WTC11 (cell line): ENCODE measurements around the gene RASAL3. TPM values are rescaled to one million over a fixed set of nuclear protein-coding genes. Genes with fewer than 3 reads are reported as not detected.

Experiments used
- ATAC-seq: fragments of 200-7000 bp; cut with Tn5 transposase; 2 replicates; pipeline ENCODE4 v1.10.0; 2021; ENCODE audit warnings: mild to moderate bottlenecking, moderate library complexity
- CTCF ChIA-PET: fragments of 300-600 bp; sonication (Branson Sonifier 250); formaldehyde crosslinking; loops from one replicate; lab custom pipeline; 2021; ENCODE audit warnings: antibody characterized with exemption; lab: Charles Lee
- POLR2A ChIA-PET: fragments of 350-600 bp; sonication (Branson Sonifier 250); formaldehyde crosslinking; loops from one replicate; lab custom pipeline; 2021; ENCODE audit warnings: antibody characterized with exemption; lab: Charles Lee
- DNase-seq: peaks from one replicate; pipeline ENCODE4 v3.0.0; 2021; ENCODE audit warnings: low spot score
- H3K27ac Mint-ChIP-seq: 2 replicates; pipeline ENCODE4 v1.8.0; 2021; ENCODE audit warnings: mixed read lengths
- H3K27me3 Mint-ChIP-seq: 2 replicates; pipeline ENCODE4 v1.8.0; 2021; ENCODE audit warnings: low read depth, mild to moderate bottlenecking, moderate library complexity, mixed read lengths
- H3K36me3 Mint-ChIP-seq: 2 replicates; pipeline ENCODE4 v1.8.0; 2021; ENCODE audit warnings: mixed read lengths
- H3K4me1 Mint-ChIP-seq: 2 replicates; pipeline ENCODE4 v1.8.0; 2022; ENCODE audit warnings: mixed read lengths
- H3K4me3 Mint-ChIP-seq: 2 replicates; pipeline ENCODE4 v1.8.0; 2021; ENCODE audit warnings: mild to moderate bottlenecking, moderate library complexity, mixed read lengths
- H3K9me3 Mint-ChIP-seq: 2 replicates; pipeline ENCODE4 v1.8.0; 2021; ENCODE audit warnings: mixed read lengths
- AR ChIP-seq: fragments of 250-450 bp; sonication (Bioruptor Pico); IDR thresholded peaks from 2 replicates; pipeline ENCODE4 v1.9.0; 2021; ENCODE audit warnings: mild to moderate bottlenecking
- CREM ChIP-seq: sonication (generic); formaldehyde crosslinking; IDR thresholded peaks from 2 replicates; pipeline ENCODE4 v1.8.1; 2022; ENCODE audit warnings: mild to moderate bottlenecking, missing genetic modification reagents, moderate library complexity
- ESRRA ChIP-seq: sonication (generic); formaldehyde crosslinking; IDR thresholded peaks from 2 replicates; pipeline ENCODE4 v1.8.1; 2022; ENCODE audit warnings: mild to moderate bottlenecking, missing genetic modification reagents, borderline replicate concordance
- ETV6 ChIP-seq: sonication (generic); formaldehyde crosslinking; IDR thresholded peaks from 2 replicates; pipeline ENCODE4 v1.8.1; 2022; ENCODE audit warnings: mild to moderate bottlenecking, missing genetic modification reagents
- GTF2I ChIP-seq: fragments of 250-450 bp; sonication (Bioruptor Pico); conservative IDR thresholded peaks from 2 replicates; pipeline ENCODE4 v1.4.0; 2021; ENCODE audit warnings: mild to moderate bottlenecking
- JAZF1 ChIP-seq: fragments of 250-450 bp; sonication (Bioruptor Pico); IDR thresholded peaks from 2 replicates; pipeline ENCODE4 v1.9.0; 2021; ENCODE audit warnings: moderate library complexity, mild to moderate bottlenecking, inconsistent platforms
- KAT7 ChIP-seq: sonication (generic); formaldehyde crosslinking; IDR thresholded peaks from 2 replicates; pipeline ENCODE4 v1.8.1; 2023; ENCODE audit warnings: missing genetic modification reagents, mild to moderate bottlenecking, borderline replicate concordance
- SMAD3 ChIP-seq: sonication (generic); formaldehyde crosslinking; IDR thresholded peaks from 2 replicates; pipeline ENCODE4 v1.8.0; 2022; ENCODE audit warnings: missing genetic modification reagents, mild to moderate bottlenecking, borderline replicate concordance
- SOX15 ChIP-seq: fragments of 250-450 bp; sonication (Bioruptor Pico); IDR thresholded peaks from 2 replicates; pipeline ENCODE4 v1.9.0; 2021; ENCODE audit warnings: mild to moderate bottlenecking
- TCF7 ChIP-seq: sonication (generic); formaldehyde crosslinking; IDR thresholded peaks from 2 replicates; pipeline ENCODE4 v1.8.0; 2022; ENCODE audit warnings: mild to moderate bottlenecking, low read depth, missing genetic modification reagents, moderate library complexity
- TP53 ChIP-seq: sonication (generic); formaldehyde crosslinking; IDR thresholded peaks from 2 replicates; pipeline ENCODE4 v1.8.1; 2023; ENCODE audit warnings: mild to moderate bottlenecking, missing genetic modification reagents
- USF1 ChIP-seq: sonication (generic); formaldehyde crosslinking; IDR thresholded peaks from 2 replicates; pipeline ENCODE4 v1.8.0; 2022; ENCODE audit warnings: mild to moderate bottlenecking, missing genetic modification reagents
- ZBTB21 ChIP-seq: sonication (generic); formaldehyde crosslinking; IDR thresholded peaks from 2 replicates; pipeline ENCODE4 v1.8.1; 2023; ENCODE audit warnings: mild to moderate bottlenecking, missing genetic modification reagents, borderline replicate concordance
- ZNF121 ChIP-seq: sonication (generic); formaldehyde crosslinking; IDR thresholded peaks from 2 replicates; pipeline ENCODE4 v1.8.0; 2023; ENCODE audit warnings: missing genetic modification reagents
- ZNF317 ChIP-seq: sonication (generic); formaldehyde crosslinking; IDR thresholded peaks from 2 replicates; pipeline ENCODE4 v1.8.1; 2023; ENCODE audit warnings: low read depth, mild to moderate bottlenecking, moderate library complexity, missing genetic modification reagents, borderline replicate concordance
- ZNF423 ChIP-seq: fragments of 250-450 bp; sonication (Bioruptor Pico); IDR thresholded peaks from 2 replicates; pipeline ENCODE4 v2.1.2; 2022; ENCODE audit warnings: mild to moderate bottlenecking, moderate library complexity
- ZNF671 ChIP-seq: fragments of 250-450 bp; sonication (Bioruptor Pico); IDR thresholded peaks from 2 replicates; pipeline ENCODE4 v1.8.0; 2021; ENCODE audit warnings: mild to moderate bottlenecking
- total RNA-seq: library from RNA; stranded (reverse); gene quantifications from 3 replicates; pipeline ENCODE4 v1.2.3, GENCODE V29; 2021
- TF ChIP-seq, protein P1 (sequence below): sonication (generic); formaldehyde crosslinking; IDR thresholded peaks from 2 replicates; pipeline ENCODE4 v1.8.0; 2023; ENCODE audit warnings: mild to moderate bottlenecking, missing genetic modification reagents
- TF ChIP-seq, protein P2 (sequence below): sonication (generic); formaldehyde crosslinking; IDR thresholded peaks from 2 replicates; pipeline ENCODE4 v1.8.1; 2022; ENCODE audit warnings: missing genetic modification reagents, borderline replicate concordance
- TF ChIP-seq, protein P3 (sequence below): sonication (generic); formaldehyde crosslinking; conservative IDR thresholded peaks from 2 replicates; pipeline ENCODE4 v1.8.1; 2022; ENCODE audit warnings: mild to moderate bottlenecking, missing genetic modification reagents
- TF ChIP-seq, protein P4 (sequence below): sonication (generic); formaldehyde crosslinking; IDR thresholded peaks from 2 replicates; pipeline ENCODE4 v1.8.1; 2023; ENCODE audit warnings: mild to moderate bottlenecking, missing genetic modification reagents, moderate library complexity

The RASAL3 gene
- total RNA-seq, 1 experiment from 2014 or later = 1.6 TPM

- DNase-seq (no peak), ATAC-seq (no peak)
- Mint-ChIP-seq H3K27ac (no peak overlapping the region), H3K27me3 (no peaks in the 10 kb centered on the region), H3K4me1 (peaks cover 2% of the 10 kb centered on the region), H3K36me3 (peaks cover 35% of the 10 kb centered on the region), H3K4me3 (no peak overlapping the region), H3K9me3 (no peaks in the 10 kb centered on the region)
- POLR2A ChIA-PET = no interaction called here
- no peak for TF ChIP-seq ZNF317 (CRISPR knock-in tag)
- TF ChIP-seq ZBTB21 (CRISPR knock-in tag) = no peak
- no peak for TF ChIP-seq ZNF423 (CRISPR knock-in tag)
- TF ChIP-seq ESRRA (CRISPR knock-in tag) = no peak
- no peak for TF ChIP-seq TCF7 (CRISPR knock-in tag)
- no peak for TF ChIP-seq SMAD3 (CRISPR knock-in tag)
- no peak for TF ChIP-seq GTF2I
- CTCF ChIA-PET = no interaction called here
Observed at GRCh38 chr19:15425321-15425950, 38.9 kb downstream of the RASAL3 start.

DNA sequence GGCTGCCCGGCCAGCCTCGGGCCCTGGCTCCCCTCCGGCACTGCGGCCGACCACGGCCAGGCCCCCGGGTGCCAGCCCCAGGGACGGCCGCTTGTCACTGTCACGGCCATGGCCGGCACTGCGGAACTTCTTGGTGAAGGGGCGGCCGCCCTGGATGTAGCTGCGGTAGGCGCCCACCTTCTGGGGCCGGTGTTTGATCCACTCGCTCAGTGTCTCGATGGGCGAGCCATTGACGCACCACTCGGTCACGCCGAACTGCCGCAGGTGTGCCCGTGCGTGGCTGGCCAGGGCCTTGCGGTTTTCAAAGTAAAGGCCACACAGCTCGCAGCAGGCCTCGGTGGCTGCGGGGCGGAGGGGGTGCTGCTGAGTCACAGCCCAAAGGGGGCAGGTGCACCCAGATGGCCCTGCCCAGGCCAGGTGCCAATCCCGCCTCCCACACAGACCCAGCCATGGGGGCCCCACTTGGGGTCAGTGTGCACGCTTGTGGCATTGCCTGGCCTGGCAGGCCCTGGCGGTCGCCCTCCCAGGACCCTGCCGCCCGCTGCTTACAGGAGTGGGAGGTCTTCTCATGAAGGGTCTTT is 39.6 kb downstream of the RASAL3 start:
- H3K9me3 Mint-ChIP-seq = no peaks in the 10 kb centered on the region
- H3K27me3 Mint-ChIP-seq = no peaks in the 10 kb centered on the region
- no peak overlapping the region for H3K4me3 Mint-ChIP-seq
- DNase-seq = no peak
- no peaks in the 10 kb centered on the region for H3K4me1 Mint-ChIP-seq
- H3K27ac Mint-ChIP-seq = no peak overlapping the region
- CTCF ChIA-PET = no interaction called here
- POLR2A ChIA-PET = no interaction called here
- no peak for ATAC-seq
- no peak for TF ChIP-seq JAZF1 (CRISPR knock-in tag)
- TF ChIP-seq ZNF121 (CRISPR knock-in tag) = no peak
- TF ChIP-seq, protein P1, sequence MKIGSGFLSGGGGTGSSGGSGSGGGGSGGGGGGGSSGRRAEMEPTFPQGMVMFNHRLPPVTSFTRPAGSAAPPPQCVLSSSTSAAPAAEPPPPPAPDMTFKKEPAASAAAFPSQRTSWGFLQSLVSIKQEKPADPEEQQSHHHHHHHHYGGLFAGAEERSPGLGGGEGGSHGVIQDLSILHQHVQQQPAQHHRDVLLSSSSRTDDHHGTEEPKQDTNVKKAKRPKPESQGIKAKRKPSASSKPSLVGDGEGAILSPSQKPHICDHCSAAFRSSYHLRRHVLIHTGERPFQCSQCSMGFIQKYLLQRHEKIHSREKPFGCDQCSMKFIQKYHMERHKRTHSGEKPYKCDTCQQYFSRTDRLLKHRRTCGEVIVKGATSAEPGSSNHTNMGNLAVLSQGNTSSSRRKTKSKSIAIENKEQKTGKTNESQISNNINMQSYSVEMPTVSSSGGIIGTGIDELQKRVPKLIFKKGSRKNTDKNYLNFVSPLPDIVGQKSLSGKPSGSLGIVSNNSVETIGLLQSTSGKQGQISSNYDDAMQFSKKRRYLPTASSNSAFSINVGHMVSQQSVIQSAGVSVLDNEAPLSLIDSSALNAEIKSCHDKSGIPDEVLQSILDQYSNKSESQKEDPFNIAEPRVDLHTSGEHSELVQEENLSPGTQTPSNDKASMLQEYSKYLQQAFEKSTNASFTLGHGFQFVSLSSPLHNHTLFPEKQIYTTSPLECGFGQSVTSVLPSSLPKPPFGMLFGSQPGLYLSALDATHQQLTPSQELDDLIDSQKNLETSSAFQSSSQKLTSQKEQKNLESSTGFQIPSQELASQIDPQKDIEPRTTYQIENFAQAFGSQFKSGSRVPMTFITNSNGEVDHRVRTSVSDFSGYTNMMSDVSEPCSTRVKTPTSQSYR (CRISPR knock-in tag) = no peak
- no peak for TF ChIP-seq CREM (CRISPR knock-in tag)
- TF ChIP-seq SOX15 = no peak
- no peak for TF ChIP-seq ZBTB21 (CRISPR knock-in tag)
- TF ChIP-seq, protein P2, sequence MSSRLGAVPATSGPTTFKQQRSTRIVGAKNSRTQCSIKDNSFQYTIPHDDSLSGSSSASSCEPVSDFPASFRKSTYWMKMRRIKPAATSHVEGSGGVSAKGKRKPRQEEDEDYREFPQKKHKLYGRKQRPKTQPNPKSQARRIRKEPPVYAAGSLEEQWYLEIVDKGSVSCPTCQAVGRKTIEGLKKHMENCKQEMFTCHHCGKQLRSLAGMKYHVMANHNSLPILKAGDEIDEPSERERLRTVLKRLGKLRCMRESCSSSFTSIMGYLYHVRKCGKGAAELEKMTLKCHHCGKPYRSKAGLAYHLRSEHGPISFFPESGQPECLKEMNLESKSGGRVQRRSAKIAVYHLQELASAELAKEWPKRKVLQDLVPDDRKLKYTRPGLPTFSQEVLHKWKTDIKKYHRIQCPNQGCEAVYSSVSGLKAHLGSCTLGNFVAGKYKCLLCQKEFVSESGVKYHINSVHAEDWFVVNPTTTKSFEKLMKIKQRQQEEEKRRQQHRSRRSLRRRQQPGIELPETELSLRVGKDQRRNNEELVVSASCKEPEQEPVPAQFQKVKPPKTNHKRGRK = no peak
- no peak for TF ChIP-seq ZNF671
- TF ChIP-seq ETV6 (CRISPR knock-in tag) = no peak
- TF ChIP-seq, protein P3, sequence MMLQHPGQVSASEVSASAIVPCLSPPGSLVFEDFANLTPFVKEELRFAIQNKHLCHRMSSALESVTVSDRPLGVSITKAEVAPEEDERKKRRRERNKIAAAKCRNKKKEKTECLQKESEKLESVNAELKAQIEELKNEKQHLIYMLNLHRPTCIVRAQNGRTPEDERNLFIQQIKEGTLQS (CRISPR knock-in tag) = no peak
- peaks cover 35% of the 10 kb centered on the region for H3K36me3 Mint-ChIP-seq

DNA sequence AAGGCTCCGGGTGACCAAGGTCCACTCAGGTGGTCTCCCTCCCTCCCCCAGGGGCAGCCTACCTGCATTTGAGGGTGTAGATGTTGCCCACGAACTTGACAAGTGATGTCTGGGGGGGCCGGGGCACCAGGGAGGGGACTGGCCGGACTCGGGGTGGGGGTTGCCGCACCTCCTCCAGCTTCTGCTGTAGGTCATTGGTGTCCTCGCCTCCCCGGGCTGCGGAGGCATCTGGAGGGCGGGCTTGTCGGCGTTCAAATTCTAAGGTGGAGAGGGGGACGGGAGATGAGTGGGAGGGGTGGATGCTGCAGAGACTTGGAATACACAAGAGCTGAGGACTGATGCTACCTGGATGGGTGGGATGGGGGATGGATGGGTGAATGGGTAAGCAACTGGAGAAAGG is 40.2 kb downstream of the RASAL3 start:
- no peak for DNase-seq
- ATAC-seq = no peak
- CTCF ChIA-PET = no interaction called here
- H3K27ac Mint-ChIP-seq = no peak overlapping the region
- POLR2A ChIA-PET = no interaction called here
- peaks cover 2% of the 10 kb centered on the region; the same call in 1 of the 2 replicates for H3K4me1 Mint-ChIP-seq
- H3K36me3 Mint-ChIP-seq = peaks cover 35% of the 10 kb centered on the region
- TF ChIP-seq AR (CRISPR knock-in tag) = no peak
- TF ChIP-seq USF1 (CRISPR knock-in tag) = no peak
- TF ChIP-seq, protein P4, sequence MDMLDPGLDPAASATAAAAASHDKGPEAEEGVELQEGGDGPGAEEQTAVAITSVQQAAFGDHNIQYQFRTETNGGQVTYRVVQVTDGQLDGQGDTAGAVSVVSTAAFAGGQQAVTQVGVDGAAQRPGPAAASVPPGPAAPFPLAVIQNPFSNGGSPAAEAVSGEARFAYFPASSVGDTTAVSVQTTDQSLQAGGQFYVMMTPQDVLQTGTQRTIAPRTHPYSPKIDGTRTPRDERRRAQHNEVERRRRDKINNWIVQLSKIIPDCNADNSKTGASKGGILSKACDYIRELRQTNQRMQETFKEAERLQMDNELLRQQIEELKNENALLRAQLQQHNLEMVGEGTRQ (CRISPR knock-in tag) = no peak
- no peak for TF ChIP-seq TP53 (CRISPR knock-in tag)
- no peak for TF ChIP-seq ESRRA (CRISPR knock-in tag)
- no peak for TF ChIP-seq CREM (CRISPR knock-in tag)
- no peak for TF ChIP-seq KAT7 (CRISPR knock-in tag)
- no peak for TF ChIP-seq TCF7 (CRISPR knock-in tag)
- TF ChIP-seq, all 79 proteins: peak for 0
- Mint-ChIP-seq H3K9me3 (no peaks in the 10 kb centered on the region), H3K4me3 (no peak overlapping the region), H3K27me3 (no peaks in the 10 kb centered on the region)
